ENCODE data around the gene NOP56. TPM values are rescaled to one million over a fixed set of nuclear protein-coding genes. Genes with fewer than 3 reads are reported as not detected.

NOP56 gene
- total RNA-seq, 1 experiment from 2014 or later = 582 TPM

GRCh38 chr20:2654831-2655230, 2.4 kb downstream of the NOP56 start:
- Histone ChIP-seq H3K79me2 (ENCODE audit: insufficient read depth, low read length) (peaks cover 77% of the 10 kb centered on the region), H3K4me1 (ENCODE audit: control insufficient read depth in 1 of 2, insufficient read depth in 2 of 2, low read length in 2 of 2) (peaks cover 8 to 21% of the 10 kb centered on the region in 2 experiments; a peak in 3 of 4 replicates), H3K4me2 (ENCODE audit: low read length) (peak overlapping the region; percentile 99), H3K27ac (ENCODE audit: low read depth, low read length) (peak overlapping the region; percentile 99), H3K9me2 (ENCODE audit: insufficient read depth) (no peaks in the 10 kb centered on the region), H3K36me3 (ENCODE audit: control insufficient read depth in 1 of 2, insufficient read depth in 2 of 2, low read length in 2 of 2) (peaks cover 45 to 60% of the 10 kb centered on the region in 2 experiments), H3K9me3 (ENCODE audit: control insufficient read depth in 1 of 2, insufficient read depth in 1 of 2, low read depth in 1 of 2, low read length in 2 of 2) (no peaks in the 10 kb centered on the region), H3K9ac (ENCODE audit: low read length) (no peak overlapping the region), H4K20me1 (ENCODE audit: insufficient read depth) (peaks cover 51% of the 10 kb centered on the region; the same call in 1 of the 2 replicates), H3K4me3 (replicated peaks in 1 of 2; ENCODE audit: low read depth in 1 of 2, low read length in 2 of 2) (no peak overlapping the region), H3K27me3 (ENCODE audit: insufficient read depth, low read length) (no peaks in the 10 kb centered on the region), H2AFZ (ENCODE audit: low read depth, low read length, poor library complexity, severe bottlenecking) (no peak overlapping the region)
- no TSS peak for BruUV-seq (replicated peaks)
- DNase-seq (ENCODE audit: low read depth, low spot score) (no peak), ATAC-seq (no peak)
- RAD21 ChIA-PET (ENCODE audit: low non-redundant PET in 1 of 2, low total read pairs in 2 of 2, uncharacterized antibody in 2 of 2, unreplicated experiment in 2 of 2) = no interaction called here
- CTCF ChIA-PET = no interaction called here
- POLR2A ChIA-PET = interaction anchor here (1.1 to 1.4 kb wide), 2 partner anchors 8 to 9 kb away, joined by 3 to 4 read pairs; partner anchors contain the start of gene IDH3B
- intact Hi-C loops (cut with micrococcal nuclease) = no loop called here
- no peak for TF ChIP-seq ZBTB33 (IDR thresholded peaks at IDR 0.05; ENCODE audit: extremely low read depth, insufficient replicate concordance, low read length)
- TF ChIP-seq EZH2phosphoT487 (IDR thresholded peaks at IDR 0.05; ENCODE audit: borderline replicate concordance) = no peak
- no peak for TF ChIP-seq CBX3 (IDR thresholded peaks at IDR 0.05; ENCODE audit: low read depth)
- TF ChIP-seq POLR2A (IDR thresholded peaks at IDR 0.05; ENCODE audit: borderline replicate concordance, extremely low read depth, insufficient read depth, insufficient read length) = no peak
- no peak for TF ChIP-seq CTCF (IDR thresholded peaks at IDR 0.05 in 2 of 3, conservative IDR thresholded peaks at IDR 0.05 in 1 of 3; ENCODE audit: borderline replicate concordance in 1 of 3, insufficient read depth in 1 of 3, low read depth in 2 of 3, low read length in 2 of 3)
- no peak for TF ChIP-seq EZH2 (IDR thresholded peaks at IDR 0.05)
- no peak for TF ChIP-seq ZFX (IDR thresholded peaks at IDR 0.05)
